NCI-H226 (cell line): ENCODE data around the gene KAT8.
A peak's percentile ranks its signal among the peaks of the same experiment; 100 is the strongest.
"Not testable (repeated sequence)": the region's sequence is repeated elsewhere in the genome, so short reads cannot be mapped to it uniquely, and the experiment has no call there.

Source experiments
- DNase-seq: peaks from one replicate; pipeline ENCODE4 v3.0.0-alpha.2; 2015

Gene KAT8

DNA sequence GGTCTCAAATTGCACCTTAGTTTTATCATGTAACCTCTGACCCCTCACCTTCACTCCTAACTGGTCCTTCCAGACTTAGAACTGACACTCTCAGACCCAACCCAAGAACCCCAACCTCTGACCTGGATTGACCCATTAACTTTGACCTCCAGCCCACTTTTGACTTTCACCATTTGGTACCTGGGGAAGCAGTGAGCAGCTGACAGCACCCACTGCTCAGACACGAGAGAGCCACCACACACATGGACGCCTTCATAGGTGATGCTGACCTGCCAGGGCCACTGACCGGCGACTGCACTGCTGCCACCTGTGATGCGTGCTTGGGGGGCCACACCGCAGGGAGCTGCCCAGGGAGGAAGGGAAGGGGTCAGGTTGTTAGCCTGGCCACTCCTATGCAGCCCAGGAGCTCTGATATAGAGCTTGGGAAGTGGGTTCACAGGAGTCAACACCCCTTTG lies 15.6 kb downstream of the KAT8 start:
- no peak for DNase-seq

DNA sequence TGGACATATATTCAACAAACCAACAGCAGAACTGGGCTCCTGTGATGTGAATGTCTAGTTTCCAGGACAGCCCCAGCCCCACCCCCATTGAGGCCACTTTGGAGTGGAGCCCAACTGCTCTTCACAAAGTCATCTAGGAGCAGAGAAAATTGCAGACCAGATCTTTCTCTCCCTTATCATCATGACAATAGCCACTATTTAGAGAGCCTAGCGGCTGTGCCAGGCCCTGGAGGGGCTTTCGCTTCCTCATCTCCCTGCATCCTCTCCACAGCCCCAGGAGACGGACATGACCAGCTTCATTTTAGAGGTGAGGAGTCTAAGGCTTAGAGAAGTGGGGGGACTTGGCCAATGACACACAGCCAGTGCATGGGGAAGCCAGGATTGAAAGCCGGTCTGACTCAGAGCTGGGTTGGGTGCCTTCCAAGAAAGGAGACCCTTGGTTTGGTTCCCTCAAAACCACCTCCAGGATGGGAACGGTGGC lies 16.7 kb downstream of the KAT8 start:
- no peak for DNase-seq

DNA sequence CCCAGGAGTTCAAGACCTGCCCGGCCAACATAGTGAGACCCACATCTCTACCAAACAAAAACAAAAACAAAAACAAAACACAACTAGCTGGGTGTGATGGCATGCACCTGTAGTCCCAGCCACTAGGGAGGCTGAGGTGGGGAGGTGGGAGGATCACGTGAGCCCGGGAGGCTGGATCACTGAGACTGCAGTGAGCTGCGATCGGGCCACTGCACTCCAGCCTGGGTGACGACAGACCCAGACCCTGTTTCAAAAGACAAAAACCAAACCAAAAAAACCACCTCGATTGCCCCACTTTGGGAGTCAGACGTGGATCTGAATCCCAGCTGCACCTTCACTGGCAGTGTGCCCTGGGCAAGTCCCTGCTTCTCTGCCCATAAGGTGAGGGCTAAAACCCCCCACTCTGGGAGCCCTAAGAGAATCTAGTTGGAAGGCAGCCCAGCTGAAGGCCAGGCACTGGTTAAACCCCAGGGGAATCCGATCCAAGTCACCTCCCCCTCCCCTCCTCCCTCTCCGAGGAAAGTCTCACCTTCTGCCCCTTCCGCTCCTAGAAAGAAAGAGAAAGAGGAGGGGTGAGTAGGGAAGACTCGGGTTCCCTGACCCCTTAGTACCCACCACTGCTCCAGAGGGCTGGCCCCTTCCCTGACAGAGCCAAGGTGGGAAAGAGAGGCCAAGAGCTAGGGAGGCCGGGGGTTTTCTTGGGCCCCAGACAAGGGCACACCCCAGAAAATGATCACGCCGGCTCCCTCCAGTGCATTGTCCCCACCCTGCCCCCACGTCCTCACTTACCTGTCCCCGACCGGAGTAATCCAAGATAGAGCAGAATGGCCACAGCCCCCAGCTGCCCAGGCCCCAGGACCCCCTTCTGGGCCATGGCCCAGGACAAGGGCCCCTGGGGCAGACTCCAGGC lies 17.4 kb downstream of the KAT8 start:
- no peak for DNase-seq

DNA sequence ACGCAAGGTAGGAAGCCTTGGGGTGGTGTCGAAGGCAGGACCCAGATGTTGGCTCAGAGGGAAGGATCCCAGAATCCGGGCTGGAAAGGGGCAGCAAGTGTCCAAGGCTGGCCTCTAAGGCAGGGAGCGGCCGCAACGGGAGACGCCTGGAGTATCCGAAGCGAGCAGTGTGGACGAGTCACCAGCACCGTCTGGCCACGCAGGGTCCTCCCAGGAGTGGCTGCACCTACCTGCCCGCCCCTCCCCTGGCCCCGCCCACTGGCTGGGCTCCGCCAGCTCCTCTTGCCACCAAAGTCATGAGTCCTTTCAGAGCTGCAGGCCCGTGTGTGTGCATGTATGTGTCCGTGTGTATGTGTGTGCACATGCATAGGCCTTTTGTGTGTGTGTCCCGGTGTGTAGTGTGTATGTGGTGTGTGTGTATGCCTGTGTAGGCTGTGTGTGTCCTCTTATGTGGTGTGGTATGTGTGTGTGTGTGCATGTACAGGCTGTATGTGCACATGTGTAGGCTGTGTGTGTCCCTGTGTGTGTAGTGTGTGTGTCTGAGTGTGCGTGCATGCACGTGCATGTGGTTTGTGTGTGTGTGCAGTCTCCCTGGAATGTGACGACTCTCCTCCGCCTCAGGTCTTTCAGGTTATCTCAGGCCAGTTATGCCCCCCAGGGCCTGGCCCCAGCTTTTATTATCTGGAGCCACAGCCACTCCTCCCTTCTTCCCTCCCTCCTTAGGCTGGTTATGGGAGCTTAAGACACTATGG lies 18.2 kb downstream of the KAT8 start, which contains the start of gene PRSS8:
Gene PRSS8 (minus strand): TSS at position 193 of the 752 bp plus-strand sequence. CDS start 229 bp downstream, outside the sequence.
- DNase-seq: peak; percentile 48

DNA sequence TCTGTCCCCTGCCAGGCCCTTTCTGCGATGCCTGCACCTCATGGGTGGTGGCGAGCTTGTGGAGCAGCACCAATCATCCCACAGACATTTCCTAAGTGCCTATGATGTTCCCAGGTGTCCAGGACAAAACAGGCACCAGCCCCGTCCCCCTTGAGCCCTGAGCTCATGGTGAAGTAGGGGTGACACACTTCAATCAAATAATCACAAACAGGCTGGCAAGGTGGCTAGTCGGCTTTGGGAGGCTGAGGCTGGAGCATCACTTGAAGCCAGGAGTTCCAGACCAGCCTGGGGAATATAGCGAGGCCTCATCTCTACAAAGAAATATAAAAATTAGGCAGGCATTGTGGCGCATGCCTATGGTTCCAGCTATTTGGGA lies 18.8 kb downstream of the KAT8 start:
- DNase-seq: no peak

DNA sequence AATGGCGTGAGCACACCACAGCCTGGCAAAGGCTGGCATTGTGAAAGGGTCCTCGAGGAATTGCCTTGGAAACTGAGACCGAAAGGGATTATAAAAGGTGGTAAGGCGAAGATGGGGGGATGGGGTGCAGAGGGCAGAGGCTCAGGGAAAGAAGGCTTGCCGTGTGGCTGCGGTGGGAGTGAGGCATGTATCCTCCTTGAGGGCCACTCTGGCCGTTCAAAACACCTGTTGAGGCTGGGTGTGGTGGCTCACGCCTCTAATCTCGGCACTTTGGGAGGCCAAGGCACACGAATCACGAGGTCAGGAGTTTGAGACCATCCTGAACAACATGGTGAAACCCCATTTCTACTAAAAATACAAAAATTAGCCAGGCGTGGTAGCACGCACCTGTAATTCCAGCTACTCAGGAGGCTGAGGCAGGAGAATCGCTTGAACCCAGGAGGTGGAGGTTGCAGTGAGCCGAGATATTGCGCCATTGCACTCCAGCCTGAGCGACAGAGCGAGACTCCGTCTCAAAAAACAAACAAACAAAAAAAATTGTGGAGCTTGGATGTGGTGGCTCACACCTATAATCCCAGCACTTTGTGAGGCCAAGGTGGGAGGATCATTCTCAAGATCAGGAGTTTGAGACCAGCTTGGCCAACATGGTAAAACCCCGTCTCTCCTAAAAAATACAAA lies 19.5 kb downstream of the KAT8 start:
- not testable (repeated sequence) for DNase-seq

DNA sequence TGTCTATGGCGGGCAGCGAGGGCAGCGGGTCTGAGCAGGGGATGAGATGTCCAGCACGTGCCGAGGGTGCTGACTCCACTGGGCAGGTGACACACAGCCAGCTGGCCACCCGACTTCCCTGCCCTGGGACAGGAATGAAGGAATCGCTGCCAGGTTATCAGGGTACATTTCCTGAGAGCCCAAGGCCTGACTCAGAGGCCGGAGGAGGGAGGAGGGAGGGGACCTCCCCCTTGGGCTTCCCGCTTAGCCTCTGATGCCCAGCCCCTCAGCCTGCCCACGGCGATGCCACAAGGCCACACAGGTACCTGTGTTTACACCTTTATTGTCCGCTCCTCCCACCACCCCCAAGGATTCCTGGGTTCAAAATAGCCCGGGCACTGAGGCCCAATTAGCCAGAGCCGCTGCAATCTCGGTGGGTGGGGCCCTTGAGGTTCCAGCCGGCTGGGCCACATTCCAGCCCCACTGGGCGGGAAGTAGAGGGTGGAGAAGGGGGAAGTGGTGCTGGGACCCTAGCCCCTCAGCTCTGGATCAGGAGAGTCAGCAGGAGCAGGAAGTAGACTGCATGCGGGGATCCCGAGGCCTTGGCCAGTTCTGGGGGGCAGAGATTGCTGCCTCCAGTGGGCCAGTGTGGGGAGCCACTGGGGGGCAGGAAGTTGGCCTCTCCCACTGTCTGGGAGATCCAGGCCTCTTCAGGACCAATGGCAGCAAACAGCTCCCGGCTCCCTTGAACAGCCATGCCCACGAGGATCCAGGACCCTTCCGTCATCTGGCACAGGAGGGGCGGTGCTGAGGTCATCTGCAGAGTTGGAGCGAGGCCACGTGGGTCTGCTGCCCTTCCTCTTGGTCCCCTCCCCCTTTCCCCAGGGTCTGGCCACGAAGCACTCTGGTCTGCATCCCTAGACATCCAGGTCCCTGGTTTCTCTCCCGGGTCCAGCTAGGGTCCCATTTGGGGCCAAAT lies 21.4 kb downstream of the KAT8 start:
- peak; percentile 88 for DNase-seq

DNA sequence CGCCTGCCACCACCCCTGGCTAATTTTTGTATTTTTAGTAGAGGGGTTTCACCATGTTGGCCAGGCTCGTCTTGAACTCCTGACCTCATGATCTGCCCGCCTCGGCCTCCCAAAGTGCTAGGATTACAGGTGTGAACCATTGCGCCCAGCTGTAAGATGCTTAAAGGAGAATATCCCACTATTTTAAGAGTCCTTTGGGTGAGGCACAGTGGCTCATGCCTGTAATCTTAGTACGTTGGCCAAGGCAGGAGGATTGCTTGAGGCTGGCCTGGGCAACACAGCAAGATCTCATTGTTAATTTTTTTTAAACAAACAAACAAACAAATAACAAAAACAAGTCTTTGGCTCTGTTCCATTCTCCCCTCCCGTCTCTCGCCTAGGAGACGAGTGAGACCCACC lies 23.6 kb downstream of the KAT8 start:
- not testable (repeated sequence) for DNase-seq

DNA sequence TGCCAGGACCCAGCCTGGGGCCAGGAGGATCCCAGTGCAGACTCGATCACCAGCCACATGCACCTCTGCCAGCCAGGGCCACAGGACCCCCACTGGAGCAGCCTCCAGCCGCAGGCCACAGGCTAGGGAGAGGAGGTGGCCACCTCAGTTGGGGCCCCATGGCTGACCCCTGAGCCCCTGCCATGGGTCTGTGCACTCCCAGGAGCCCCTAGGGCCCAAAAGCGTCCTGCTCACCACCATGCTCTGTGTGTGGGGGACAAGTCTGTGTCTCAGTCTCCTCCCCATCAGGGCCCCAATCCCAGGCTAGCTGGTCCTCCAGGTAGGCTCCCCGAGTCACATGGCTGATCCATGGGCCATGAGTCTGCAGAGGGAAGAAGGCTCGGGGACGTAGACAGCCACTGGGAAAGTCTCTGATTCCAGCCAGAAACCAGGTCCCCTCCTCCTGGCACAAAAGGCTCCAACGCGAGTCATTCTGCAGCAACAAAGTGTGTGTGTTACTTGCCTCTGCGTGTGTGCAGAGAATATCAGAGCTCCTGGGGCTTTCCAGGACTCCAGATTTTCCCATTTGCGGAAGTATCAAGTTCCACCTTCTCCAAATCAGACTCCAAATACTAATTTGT lies 24.1 kb downstream of the KAT8 start:
- no peak for DNase-seq

DNA sequence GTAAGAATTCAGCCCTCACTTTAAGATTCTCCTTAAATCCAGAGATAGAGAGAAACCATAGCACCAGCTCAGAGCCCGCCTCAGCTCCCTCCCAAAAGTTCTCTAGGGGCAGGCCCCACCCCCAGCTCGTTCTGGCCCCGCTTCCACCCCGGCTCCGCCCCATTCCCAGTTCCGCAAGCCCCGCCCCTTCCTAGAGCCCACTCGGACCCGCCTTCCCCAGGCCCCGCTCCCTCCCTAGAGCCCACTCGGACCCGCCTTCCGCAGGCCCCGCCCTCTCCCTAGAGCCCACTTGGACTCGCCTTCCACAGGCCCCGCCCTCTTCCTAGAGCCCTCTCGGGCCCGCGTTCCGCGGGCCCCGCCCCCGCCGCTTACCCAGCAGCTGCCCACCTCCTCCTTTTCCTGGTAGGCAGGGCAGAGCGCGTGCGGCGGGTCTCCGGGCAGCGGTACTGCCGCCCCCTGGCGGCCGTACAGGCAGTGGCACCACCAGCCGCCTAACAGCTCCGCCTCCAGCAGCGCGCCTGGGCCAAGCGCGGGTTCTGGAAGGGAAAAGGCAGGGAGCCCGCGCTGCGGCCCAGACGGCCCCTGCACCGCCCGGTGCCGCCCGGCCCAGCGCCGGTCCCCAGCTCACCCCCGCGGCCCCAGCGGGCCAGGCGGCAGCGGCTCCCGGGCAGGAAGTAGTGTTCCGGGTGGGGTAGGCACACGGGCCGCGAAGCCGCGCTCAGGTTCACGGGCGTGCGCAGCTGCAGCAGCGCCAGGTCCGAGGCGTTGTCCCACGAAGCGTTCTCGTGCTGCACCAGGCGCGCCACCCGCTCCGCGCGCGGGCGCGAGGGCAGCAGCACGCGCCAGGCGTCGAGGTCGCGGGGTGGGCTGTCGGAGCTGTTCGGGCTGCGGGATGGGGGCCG lies 24.9 kb downstream of the KAT8 start:
- DNase-seq: peak; percentile 95

DNA sequence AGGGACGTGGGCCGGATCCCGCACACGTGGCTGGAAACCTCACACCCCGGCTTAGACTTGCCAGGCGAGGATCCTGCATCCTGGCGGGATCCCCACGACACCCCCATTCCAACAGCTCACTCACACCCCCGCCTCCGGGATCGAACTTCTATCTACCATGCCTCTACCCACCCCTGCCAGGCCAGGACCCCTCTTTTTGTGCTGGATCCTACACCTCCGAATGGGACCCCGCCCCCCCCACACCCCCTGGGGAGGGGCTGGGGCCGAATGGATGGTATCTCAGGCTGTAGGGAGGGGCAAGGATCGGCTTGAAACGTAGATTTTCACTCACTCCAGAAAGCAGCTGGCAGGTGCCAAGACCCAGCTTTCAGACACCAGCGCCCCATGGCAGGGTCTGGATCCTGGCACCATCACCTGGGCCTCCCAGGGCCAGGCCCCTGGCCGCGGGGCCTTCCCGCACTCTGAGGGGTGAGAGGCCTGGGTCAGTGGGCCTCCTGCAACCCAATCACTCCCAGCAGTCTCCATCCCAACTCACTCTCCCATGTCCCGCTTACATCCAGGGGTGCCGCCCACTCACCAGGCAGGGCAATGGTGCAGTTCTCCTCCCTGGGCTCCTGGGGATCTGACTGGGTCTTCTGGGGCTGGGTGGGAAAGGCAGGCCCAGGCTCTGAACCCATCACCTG lies 25.7 kb downstream of the KAT8 start:
- no peak for DNase-seq

DNA sequence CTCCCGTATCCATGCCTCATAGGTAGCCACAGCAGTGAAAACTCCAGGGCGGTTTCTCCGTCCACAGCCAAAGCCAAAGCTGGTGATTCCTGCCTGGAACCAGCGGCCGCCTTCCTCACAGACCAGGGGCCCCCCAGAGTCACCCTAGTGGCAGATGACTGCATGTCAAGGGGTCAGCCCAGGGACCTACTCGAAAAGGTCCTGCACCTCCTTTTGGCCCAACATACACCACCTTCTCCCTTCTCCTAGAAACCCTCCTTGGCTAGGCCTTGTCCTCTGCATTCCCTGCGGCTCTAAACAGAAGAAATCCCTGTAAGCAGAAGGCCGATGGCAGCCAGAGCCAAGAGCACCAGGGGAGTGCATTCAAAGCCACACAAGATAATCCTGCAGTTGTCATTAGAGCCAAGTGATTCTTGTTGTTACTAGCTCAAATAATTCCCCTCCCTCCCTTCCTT lies 26.3 kb downstream of the KAT8 start:
- no peak for DNase-seq

DNA sequence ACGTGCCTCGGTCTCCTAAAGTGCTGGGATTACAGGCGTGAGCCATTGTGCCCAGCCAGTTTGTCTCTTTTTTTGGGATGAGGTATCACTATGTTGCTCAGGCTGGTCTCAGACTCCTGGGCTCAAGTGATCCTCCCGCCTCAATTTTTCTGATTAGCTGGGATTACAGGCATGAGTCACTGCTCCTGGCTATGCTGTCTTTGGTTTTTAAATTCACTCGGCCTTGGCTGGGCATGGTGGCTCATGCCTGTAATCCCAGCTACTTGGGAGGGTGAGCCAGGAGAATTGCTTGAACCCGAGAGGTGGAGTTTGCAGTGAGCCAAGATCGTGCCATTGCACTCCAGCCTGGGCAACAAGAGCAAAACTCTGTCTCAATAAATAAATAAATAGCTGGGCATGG lies 27.0 kb downstream of the KAT8 start:
- DNase-seq: not testable (repeated sequence)

DNA sequence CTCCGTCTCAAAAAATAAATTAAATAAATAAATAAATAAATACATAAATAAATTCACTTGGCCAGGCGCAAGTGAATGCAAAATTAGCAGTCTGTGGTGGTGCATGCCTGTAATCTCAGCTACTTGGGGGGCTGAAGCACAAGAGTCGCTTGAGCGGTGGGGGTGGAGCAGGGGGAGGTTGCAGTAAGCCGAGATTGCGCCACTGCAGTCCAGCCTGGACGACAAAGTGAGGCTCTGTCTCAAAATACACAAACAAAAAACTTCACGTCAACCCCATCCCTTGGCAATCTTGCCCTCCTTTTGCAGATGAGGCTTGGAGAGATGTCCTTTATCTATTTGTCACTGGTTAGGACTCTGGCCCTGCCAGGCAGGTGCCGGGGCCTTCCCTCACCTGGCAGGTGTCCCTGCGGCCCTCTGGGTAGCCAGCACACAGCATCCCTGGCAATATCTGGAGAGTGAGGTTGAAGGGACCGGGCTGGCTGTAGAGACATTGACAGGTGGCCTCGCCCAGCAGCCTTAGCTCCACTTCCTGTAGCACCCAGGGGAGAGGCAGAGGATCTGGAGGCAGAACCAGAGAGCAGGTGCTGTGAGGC lies 28.0 kb downstream of the KAT8 start:
- DNase-seq: no peak

DNA sequence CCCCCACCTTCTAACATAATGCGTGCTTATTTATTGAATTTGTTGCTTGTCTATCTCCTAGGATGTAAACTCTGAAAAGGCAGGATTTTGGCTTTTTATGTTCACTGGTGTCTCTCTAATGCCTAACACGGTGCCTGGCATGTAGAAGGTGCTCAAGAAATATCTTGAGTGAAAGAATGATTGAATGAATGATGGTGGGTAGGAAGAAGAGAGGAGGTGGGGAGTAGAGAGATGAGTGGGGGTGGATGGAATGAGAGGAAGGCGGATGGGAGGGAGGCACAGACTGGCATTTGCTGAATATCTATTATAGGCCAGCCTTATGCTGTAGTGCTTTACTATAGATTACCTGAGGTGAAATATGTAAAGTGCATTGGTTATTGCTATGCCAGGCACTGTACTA lies 30.1 kb downstream of the KAT8 start:
- DNase-seq: no peak

DNA sequence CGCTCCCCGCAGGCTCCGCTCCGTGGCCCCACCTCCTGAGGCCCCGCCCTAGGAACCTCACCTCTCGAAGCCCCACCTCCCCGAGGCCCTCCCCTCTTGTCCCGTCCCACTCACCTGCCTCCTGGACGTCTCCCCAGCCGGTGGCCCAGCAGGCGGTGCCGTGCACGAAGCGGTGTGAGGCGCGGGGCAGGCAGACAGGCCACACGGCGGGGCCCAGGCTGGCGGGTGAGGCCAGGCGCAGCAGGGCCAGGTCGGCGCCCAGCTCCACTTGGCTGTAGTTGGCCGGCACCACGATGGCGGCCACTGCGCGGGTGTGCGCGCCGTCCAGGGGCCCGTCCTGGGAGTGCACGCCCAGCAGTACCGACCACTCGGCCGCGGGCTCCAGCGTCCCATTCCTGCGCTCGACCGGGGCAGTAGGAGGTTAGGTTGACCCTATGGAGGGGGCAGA lies 30.8 kb downstream of the KAT8 start:
- no peak for DNase-seq

DNA sequence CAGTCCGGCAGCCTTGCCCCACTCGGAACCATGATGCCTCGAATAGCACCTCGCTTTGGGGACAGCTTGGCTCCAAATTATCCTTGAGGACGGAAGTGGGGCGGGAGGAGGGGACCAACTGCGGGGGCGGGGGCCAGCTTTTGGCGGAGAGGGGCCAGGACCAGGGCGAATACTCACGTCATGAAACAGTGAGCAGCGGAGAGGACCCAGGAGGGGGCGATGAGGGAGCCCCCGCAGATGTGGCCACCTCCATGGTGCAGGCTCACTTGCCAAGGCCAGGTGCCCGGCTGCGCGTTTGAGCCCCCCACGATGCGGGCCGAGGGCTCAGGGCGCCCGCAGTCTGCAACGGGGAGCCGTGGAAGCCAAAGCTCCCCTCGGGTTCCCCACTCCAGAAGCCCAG lies 31.4 kb downstream of the KAT8 start:
- no peak for DNase-seq

DNA sequence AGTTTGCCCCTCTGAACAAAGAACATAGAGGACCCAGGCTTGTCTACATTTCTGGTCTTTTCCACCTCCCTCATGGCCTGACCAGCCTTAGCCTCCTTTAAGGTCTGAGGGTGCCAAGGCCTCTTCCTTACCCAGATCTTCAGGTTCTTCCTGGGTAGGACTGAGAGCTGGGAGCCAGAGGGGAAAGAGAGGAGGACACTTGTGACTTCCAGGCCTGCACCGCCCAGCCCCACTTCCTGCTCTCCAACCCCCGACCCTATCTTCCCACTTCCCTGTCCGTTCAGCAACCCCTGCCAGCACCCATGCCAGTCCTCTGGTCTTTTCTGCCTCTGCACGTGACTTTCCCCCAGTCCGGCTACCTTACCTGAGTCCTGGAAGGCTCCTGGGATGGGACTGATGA lies 31.9 kb downstream of the KAT8 start:
- DNase-seq: no peak
